ENCODE measurements around the gene RSPO1.

The RSPO1 gene

DNA sequence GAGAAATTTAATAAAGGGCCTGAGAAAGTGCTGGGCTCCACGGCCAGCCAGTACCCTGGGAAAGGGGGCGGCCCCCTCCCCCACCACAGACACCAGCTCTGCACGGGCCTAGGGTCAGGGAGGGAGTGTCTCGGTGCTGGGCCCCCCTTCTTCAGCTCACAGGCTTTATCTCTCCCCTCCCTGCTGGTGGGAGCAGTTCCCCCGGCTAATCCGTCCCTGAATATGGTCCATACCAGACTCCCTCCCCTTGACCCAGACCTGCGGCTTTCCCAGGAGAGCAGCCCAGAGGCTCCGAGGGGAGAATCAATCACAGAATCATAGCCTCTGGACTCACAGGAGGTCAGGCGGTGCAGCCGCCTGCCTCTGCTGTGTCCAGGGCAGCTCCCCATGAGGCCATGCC, 26.0 kb upstream of the RSPO1 start:
- no peak overlapping the region for H4K8ac ChIP-seq (ENCODE audit: low read depth, low read length)
- no peak for DNase-seq (ENCODE audit: low spot score)
- no peak overlapping the region for H2BK120ac ChIP-seq (ENCODE audit: low read depth, low read length)
- peak overlapping the region; percentile 7 for H3K9ac ChIP-seq (ENCODE audit: low read depth, low read length, poor library complexity)
- peak overlapping the region; percentile 50 for H3K18ac ChIP-seq (ENCODE audit: low read length)
- no CpG with 5 or more reads among the region's 10 CpGs for WGBS, 2 donors (ENCODE audit: extremely low coverage in 2 of 2, insufficient read length in 2 of 2, insufficient replicate concordance in 1 of 2)
- H2BK12ac ChIP-seq (ENCODE audit: low read length): no peak overlapping the region
- peaks cover 0 to 72% (median 0%) of the 10 kb centered on the region in 3 experiments for H3K27me3 ChIP-seq (ENCODE audit: control insufficient read depth in 3 of 3, insufficient read depth in 3 of 3, low read depth in 1 of 3, low read length in 3 of 3)
- H3K4me3 ChIP-seq (ENCODE audit: low read length in 2 of 2): no peak overlapping the region
- no peak overlapping the region for H3K4me2 ChIP-seq (ENCODE audit: insufficient read depth, low read length, poor library complexity, severe bottlenecking)
- H3K4ac ChIP-seq (ENCODE audit: low read length): no peak overlapping the region
- H3K27ac ChIP-seq (replicated peaks; ENCODE audit: low read length): no peak overlapping the region
- H3K4me1 ChIP-seq (ENCODE audit: control insufficient read depth in 2 of 2, insufficient read depth in 1 of 2, low read depth in 1 of 2, low read length in 2 of 2): peaks cover 3 to 21% of the 10 kb centered on the region in 2 donors
- H3K36me3 ChIP-seq (replicated peaks in 1 of 2; ENCODE audit: control insufficient read depth in 2 of 2, insufficient read depth in 2 of 2, low read length in 2 of 2): no peaks in the 10 kb centered on the region
- no peak overlapping the region for H2BK15ac ChIP-seq (ENCODE audit: low read length)
- H3K14ac ChIP-seq (ENCODE audit: low read length): peak overlapping the region; percentile 9
- no peaks in the 10 kb centered on the region for H3K9me3 ChIP-seq (replicated peaks in 1 of 2; ENCODE audit: control insufficient read depth in 2 of 2, insufficient read depth in 1 of 2, low read depth in 1 of 2, low read length in 2 of 2)
- peak overlapping the region; percentile 14 for H3K23ac ChIP-seq (ENCODE audit: low read depth, low read length, poor library complexity)
- H4K91ac ChIP-seq (ENCODE audit: low read depth, low read length, poor library complexity): no peak overlapping the region
- H2AFZ ChIP-seq (ENCODE audit: low read length): peak overlapping the region; percentile 50
- peak overlapping the region; percentile 7 for H2BK5ac ChIP-seq (ENCODE audit: low read length)
- H3K79me1 ChIP-seq (ENCODE audit: low read depth, low read length): no peaks in the 10 kb centered on the region
- no peak overlapping the region for H2AK5ac ChIP-seq (ENCODE audit: low read depth, low read length)

DNA sequence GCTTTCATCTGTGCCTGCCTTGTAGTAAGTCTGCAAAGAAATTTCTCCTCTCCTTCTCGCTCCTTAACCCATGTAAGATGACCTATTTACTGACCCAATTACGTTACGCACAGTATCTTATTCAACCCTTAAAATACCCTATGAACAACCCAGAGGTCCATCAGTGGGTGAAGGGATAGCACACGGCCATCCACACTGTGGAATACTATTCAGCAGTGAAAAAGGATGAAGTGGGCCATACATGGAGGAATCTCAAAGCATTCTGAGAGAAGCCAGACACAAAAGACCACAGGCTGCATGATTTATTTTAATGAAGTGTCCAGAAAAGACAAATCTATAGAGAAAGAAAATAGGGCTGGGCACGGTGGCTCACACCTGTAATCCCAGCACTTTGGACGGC, 23.8 kb upstream of the RSPO1 start:
- Histone ChIP-seq H2BK5ac (ENCODE audit: low read length) (no peak overlapping the region), H3K4ac (ENCODE audit: low read length) (no peak overlapping the region), H3K4me2 (ENCODE audit: insufficient read depth, low read length, poor library complexity, severe bottlenecking) (no peak overlapping the region), H3K27ac (replicated peaks; ENCODE audit: low read length) (no peak overlapping the region), H3K9me3 (replicated peaks in 1 of 2; ENCODE audit: control insufficient read depth in 2 of 2, insufficient read depth in 1 of 2, low read depth in 1 of 2, low read length in 2 of 2) (no peaks in the 10 kb centered on the region), H3K4me3 (ENCODE audit: low read length in 2 of 2) (no peak overlapping the region), H3K23ac (ENCODE audit: low read depth, low read length, poor library complexity) (no peak overlapping the region), H3K36me3 (replicated peaks in 1 of 2; ENCODE audit: control insufficient read depth in 2 of 2, insufficient read depth in 2 of 2, low read length in 2 of 2) (no peaks in the 10 kb centered on the region), H3K79me1 (ENCODE audit: low read depth, low read length) (no peaks in the 10 kb centered on the region), H3K14ac (ENCODE audit: low read length) (no peak overlapping the region), H3K27me3 (ENCODE audit: control insufficient read depth in 3 of 3, insufficient read depth in 3 of 3, low read depth in 1 of 3, low read length in 3 of 3) (peaks cover 0 to 72% (median 0%) of the 10 kb centered on the region in 3 experiments), H2BK120ac (ENCODE audit: low read depth, low read length) (no peak overlapping the region), H2BK15ac (ENCODE audit: low read length) (no peak overlapping the region), H2AK5ac (ENCODE audit: low read depth, low read length) (no peak overlapping the region), H4K8ac (ENCODE audit: low read depth, low read length) (no peak overlapping the region), H4K91ac (ENCODE audit: low read depth, low read length, poor library complexity) (no peak overlapping the region), H2AFZ (ENCODE audit: low read length) (no peak overlapping the region), H2BK12ac (ENCODE audit: low read length) (no peak overlapping the region), H3K4me1 (ENCODE audit: control insufficient read depth in 2 of 2, insufficient read depth in 1 of 2, low read depth in 1 of 2, low read length in 2 of 2) (peaks cover 3 to 15% of the 10 kb centered on the region in 2 donors), H3K9ac (ENCODE audit: low read depth, low read length, poor library complexity) (no peak overlapping the region), H3K18ac (ENCODE audit: low read length) (no peak overlapping the region)
- no CpG with 5 or more reads among the region's 6 CpGs for WGBS, 2 donors (ENCODE audit: extremely low coverage in 2 of 2, insufficient read length in 2 of 2, insufficient replicate concordance in 1 of 2)
- DNase-seq (ENCODE audit: low spot score): no peak

DNA sequence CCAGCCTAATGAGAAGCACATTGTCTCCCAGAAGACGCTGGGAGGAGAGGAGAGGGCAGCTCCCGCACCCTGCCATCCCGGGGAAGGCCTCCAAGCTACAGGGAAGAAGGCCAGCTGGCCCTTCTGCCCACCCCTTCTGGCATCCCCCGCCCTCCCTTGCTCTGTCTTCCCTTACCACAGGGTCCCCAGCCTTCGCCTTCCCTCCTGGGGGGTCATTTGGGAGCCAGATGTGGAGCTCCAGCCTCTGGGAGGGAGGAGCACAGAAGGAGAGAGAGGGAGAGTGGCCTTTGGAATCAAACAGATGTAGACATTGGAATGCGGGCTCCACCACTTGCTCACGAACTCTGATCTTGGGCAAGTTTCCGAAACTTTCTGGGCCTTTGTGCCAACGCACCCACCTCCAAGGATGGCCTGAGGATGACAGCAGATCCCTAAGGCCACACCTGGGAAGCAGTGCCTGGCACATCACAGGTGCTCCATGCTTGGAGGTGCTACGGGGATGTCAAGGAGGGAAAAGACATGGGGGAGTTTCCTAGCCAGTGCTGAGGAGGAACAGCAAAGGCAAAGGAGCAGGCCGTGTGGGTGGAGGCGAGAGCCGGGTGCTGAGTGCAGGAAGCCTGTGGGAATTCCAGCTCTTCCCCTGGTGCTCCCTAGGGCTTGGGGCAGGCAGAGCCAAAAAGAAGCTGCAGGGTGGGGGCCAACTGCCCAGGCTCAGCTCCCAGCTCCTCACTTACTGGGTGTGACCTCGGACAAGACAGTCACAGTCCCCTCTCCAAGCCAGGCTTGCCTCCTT, 23.1 kb upstream of the RSPO1 start:
- Histone ChIP-seq H2BK5ac (ENCODE audit: low read length) (peak overlapping the region; percentile 76), H4K91ac (ENCODE audit: low read depth, low read length, poor library complexity) (no peak overlapping the region), H3K4me1 (ENCODE audit: control insufficient read depth in 2 of 2, insufficient read depth in 1 of 2, low read depth in 1 of 2, low read length in 2 of 2) (peaks cover 3 to 15% of the 10 kb centered on the region in 2 donors), H3K27ac (replicated peaks; ENCODE audit: low read length) (no peak overlapping the region), H2BK15ac (ENCODE audit: low read length) (no peak overlapping the region), H3K23ac (ENCODE audit: low read depth, low read length, poor library complexity) (peak overlapping the region; percentile 40), H4K8ac (ENCODE audit: low read depth, low read length) (no peak overlapping the region), H2AK5ac (ENCODE audit: low read depth, low read length) (peak overlapping the region; percentile 96), H3K4me3 (ENCODE audit: low read length in 2 of 2) (no peak overlapping the region), H2AFZ (ENCODE audit: low read length) (no peak overlapping the region), H3K4ac (ENCODE audit: low read length) (no peak overlapping the region), H3K18ac (ENCODE audit: low read length) (peak overlapping the region; percentile 6), H3K14ac (ENCODE audit: low read length) (no peak overlapping the region), H3K36me3 (replicated peaks in 1 of 2; ENCODE audit: control insufficient read depth in 2 of 2, insufficient read depth in 2 of 2, low read length in 2 of 2) (no peaks in the 10 kb centered on the region), H3K27me3 (ENCODE audit: control insufficient read depth in 3 of 3, insufficient read depth in 3 of 3, low read depth in 1 of 3, low read length in 3 of 3) (peaks cover 0 to 69% (median 0%) of the 10 kb centered on the region in 3 experiments), H2BK120ac (ENCODE audit: low read depth, low read length) (no peak overlapping the region), H2BK12ac (ENCODE audit: low read length) (no peak overlapping the region), H3K9ac (ENCODE audit: low read depth, low read length, poor library complexity) (no peak overlapping the region), H3K9me3 (replicated peaks in 1 of 2; ENCODE audit: control insufficient read depth in 2 of 2, insufficient read depth in 1 of 2, low read depth in 1 of 2, low read length in 2 of 2) (no peaks in the 10 kb centered on the region), H3K4me2 (ENCODE audit: insufficient read depth, low read length, poor library complexity, severe bottlenecking) (no peak overlapping the region), H3K79me1 (ENCODE audit: low read depth, low read length) (no peaks in the 10 kb centered on the region)
- DNase-seq (ENCODE audit: low spot score): no peak
- WGBS, 2 donors (ENCODE audit: extremely low coverage in 2 of 2, insufficient read length in 2 of 2, insufficient replicate concordance in 1 of 2): no CpG with 5 or more reads among the region's 14 CpGs

DNA sequence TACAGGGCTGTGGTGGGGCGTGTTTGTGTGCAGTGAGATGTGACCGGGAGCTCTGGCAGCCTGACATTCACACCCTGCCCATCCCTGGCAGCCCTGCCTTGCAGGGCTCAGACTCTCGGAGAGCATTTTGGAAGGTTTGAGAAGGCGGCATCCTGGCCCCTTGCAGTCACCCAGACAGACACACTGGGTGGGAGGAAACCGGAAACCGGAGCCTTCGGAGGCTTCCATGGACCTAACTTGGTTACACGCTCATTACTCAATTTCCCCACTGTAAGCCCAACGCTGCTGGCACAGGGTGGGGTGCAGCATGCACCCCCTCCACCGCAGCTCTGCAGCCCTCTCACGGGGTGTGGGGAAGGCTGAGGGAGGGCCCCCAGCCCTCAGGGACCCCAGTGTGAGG, 22.2 kb upstream of the RSPO1 start:
- no peaks in the 10 kb centered on the region for H3K79me1 ChIP-seq (ENCODE audit: low read depth, low read length)
- DNase-seq (ENCODE audit: low spot score): no peak
- H4K8ac ChIP-seq (ENCODE audit: low read depth, low read length): no peak overlapping the region
- no peaks in the 10 kb centered on the region for H3K9me3 ChIP-seq (replicated peaks in 1 of 2; ENCODE audit: control insufficient read depth in 2 of 2, insufficient read depth in 1 of 2, low read depth in 1 of 2, low read length in 2 of 2)
- no peak overlapping the region for H2AFZ ChIP-seq (ENCODE audit: low read length)
- no peak overlapping the region for H3K27ac ChIP-seq (replicated peaks; ENCODE audit: low read length)
- H3K4ac ChIP-seq (ENCODE audit: low read length): no peak overlapping the region
- H3K18ac ChIP-seq (ENCODE audit: low read length): no peak overlapping the region
- no peaks in the 10 kb centered on the region for H3K36me3 ChIP-seq (replicated peaks in 1 of 2; ENCODE audit: control insufficient read depth in 2 of 2, insufficient read depth in 2 of 2, low read length in 2 of 2)
- no peak overlapping the region for H2BK5ac ChIP-seq (ENCODE audit: low read length)
- no peak overlapping the region for H2BK12ac ChIP-seq (ENCODE audit: low read length)
- H2BK15ac ChIP-seq (ENCODE audit: low read length): peak overlapping the region; percentile 55
- H4K91ac ChIP-seq (ENCODE audit: low read depth, low read length, poor library complexity): no peak overlapping the region
- H3K23ac ChIP-seq (ENCODE audit: low read depth, low read length, poor library complexity): no peak overlapping the region
- no peak overlapping the region for H3K14ac ChIP-seq (ENCODE audit: low read length)
- no peak overlapping the region for H3K4me3 ChIP-seq (ENCODE audit: low read length in 2 of 2)
- peak overlapping the region; percentile 96 for H2AK5ac ChIP-seq (ENCODE audit: low read depth, low read length)
- WGBS, 2 donors (ENCODE audit: extremely low coverage in 2 of 2, insufficient read length in 2 of 2, insufficient replicate concordance in 1 of 2): no CpG with 5 or more reads among the region's 11 CpGs
- peaks cover 0 to 65% (median 0%) of the 10 kb centered on the region in 3 experiments for H3K27me3 ChIP-seq (ENCODE audit: control insufficient read depth in 3 of 3, insufficient read depth in 3 of 3, low read depth in 1 of 3, low read length in 3 of 3)
- H2BK120ac ChIP-seq (ENCODE audit: low read depth, low read length): no peak overlapping the region
- H3K4me1 ChIP-seq (ENCODE audit: control insufficient read depth in 2 of 2, insufficient read depth in 1 of 2, low read depth in 1 of 2, low read length in 2 of 2): peaks cover 3 to 15% of the 10 kb centered on the region in 2 donors
- H3K4me2 ChIP-seq (ENCODE audit: insufficient read depth, low read length, poor library complexity, severe bottlenecking): no peak overlapping the region
- H3K9ac ChIP-seq (ENCODE audit: low read depth, low read length, poor library complexity): no peak overlapping the region
